Measurements from ENCODE around the gene MAMSTR.

MAMSTR gene

DNA sequence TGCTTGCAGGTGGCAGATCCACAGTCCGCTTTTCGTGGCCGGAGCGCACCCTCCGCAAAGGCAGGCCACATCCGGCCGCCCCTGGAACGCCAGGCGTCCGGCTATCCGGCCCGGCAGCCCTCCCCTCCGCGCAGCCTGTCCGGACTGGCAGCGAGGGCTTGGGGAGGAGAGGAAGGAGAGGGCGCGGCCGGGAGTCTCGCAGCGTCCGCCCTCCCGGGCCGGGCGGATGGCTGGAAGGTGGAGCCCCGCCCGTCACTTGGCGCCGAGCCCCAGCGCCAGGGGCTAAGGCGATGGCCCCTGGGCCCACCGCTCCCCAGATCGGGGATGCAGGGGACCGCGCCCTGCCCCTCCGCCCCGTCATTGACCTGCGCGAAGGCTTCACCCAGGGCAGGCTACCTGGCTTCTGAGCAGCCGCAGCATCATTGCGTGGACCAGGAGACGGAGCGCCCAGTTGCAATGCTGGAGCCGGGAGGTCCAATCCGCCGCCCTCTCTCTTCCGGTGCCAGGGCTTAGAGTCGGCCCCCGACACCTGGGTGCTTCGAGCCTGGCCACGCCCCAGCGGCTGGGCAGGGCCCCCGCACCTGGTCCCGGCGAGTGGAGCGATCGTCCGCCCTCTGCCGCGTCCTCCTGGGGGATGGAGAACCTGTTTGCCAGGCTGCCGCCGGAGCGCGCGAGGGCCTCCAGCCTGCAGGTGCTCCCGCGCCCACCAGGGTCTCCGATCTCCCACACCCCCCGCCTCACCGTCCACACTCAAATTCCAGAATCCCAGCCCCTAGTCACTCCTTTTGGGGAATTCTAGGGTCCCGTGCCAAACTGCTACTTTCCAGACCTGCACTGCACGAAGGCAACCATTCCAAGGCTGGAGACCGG is 33.2 kb upstream of the MAMSTR start, which contains the start of gene FUT1:
TSS of gene FUT1 (minus strand) at position 146 of the 870 bp plus-strand sequence. CDS start 1,360 bp downstream, outside the sequence.
- peak; percentile 35 for DNase-seq (ENCODE audit: extremely low read depth, insufficient read length)
- Histone ChIP-seq H3K27me3 (replicated peaks; ENCODE audit: control insufficient read depth, insufficient read depth, low read length) (no peaks in the 10 kb centered on the region; the same call in 1 of the 2 replicates), H3K36me3 (ENCODE audit: control insufficient read depth, insufficient read depth, low read length) (no peaks in the 10 kb centered on the region), H3K4me3 (replicated peaks; ENCODE audit: low read depth, low read length) (peak within 1 kb of the TSS; percentile 43)
- TF ChIP-seq, protein P1, sequence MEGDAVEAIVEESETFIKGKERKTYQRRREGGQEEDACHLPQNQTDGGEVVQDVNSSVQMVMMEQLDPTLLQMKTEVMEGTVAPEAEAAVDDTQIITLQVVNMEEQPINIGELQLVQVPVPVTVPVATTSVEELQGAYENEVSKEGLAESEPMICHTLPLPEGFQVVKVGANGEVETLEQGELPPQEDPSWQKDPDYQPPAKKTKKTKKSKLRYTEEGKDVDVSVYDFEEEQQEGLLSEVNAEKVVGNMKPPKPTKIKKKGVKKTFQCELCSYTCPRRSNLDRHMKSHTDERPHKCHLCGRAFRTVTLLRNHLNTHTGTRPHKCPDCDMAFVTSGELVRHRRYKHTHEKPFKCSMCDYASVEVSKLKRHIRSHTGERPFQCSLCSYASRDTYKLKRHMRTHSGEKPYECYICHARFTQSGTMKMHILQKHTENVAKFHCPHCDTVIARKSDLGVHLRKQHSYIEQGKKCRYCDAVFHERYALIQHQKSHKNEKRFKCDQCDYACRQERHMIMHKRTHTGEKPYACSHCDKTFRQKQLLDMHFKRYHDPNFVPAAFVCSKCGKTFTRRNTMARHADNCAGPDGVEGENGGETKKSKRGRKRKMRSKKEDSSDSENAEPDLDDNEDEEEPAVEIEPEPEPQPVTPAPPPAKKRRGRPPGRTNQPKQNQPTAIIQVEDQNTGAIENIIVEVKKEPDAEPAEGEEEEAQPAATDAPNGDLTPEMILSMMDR (IDR thresholded peaks at IDR 0.05; ENCODE audit: insufficient read depth, low read length, poor library complexity, severe bottlenecking): no peak

DNA sequence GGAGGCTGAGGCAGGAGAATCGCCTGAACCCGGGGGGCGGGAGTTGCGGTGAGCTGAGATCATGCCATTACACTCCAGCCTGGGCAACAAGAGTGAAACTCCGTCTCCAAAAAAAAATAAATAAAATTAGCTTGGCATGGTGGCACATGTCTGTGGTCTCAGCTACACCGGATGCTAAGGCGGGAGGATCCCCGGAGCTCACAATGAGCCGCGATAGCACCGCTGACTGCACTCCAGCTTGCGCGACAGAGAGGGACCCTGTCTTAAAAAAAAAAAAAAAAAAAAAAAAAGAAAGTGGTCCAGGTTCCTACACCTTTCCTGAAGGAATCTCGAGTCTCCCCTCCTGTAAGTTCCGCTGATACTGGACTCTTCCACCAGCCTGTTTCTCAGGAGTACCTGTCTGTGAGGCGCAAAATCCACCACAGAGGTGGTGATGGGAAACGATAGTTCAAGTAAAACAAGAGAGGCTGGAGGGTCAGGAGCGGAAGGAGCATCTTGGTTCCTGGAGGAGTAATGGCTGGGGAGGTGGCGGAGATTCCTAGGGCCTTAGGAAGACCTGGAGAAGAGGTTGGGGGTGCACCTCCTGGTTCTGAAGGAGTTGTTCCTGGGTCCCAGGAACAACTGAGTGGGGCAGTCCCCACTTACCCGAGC is 32.4 kb upstream of the MAMSTR start:
- H3K36me3 ChIP-seq (ENCODE audit: control insufficient read depth, insufficient read depth, low read length): no peaks in the 10 kb centered on the region
- DNase-seq (ENCODE audit: extremely low read depth, insufficient read length): no peak
- no peaks in the 10 kb centered on the region; the same call in 1 of the 2 replicates for H3K27me3 ChIP-seq (replicated peaks; ENCODE audit: control insufficient read depth, insufficient read depth, low read length)
- H3K4me3 ChIP-seq (replicated peaks; ENCODE audit: low read depth, low read length): peak overlapping the region; percentile 43
- TF ChIP-seq, protein P1 (IDR thresholded peaks at IDR 0.05; ENCODE audit: insufficient read depth, low read length, poor library complexity, severe bottlenecking): no peak

DNA sequence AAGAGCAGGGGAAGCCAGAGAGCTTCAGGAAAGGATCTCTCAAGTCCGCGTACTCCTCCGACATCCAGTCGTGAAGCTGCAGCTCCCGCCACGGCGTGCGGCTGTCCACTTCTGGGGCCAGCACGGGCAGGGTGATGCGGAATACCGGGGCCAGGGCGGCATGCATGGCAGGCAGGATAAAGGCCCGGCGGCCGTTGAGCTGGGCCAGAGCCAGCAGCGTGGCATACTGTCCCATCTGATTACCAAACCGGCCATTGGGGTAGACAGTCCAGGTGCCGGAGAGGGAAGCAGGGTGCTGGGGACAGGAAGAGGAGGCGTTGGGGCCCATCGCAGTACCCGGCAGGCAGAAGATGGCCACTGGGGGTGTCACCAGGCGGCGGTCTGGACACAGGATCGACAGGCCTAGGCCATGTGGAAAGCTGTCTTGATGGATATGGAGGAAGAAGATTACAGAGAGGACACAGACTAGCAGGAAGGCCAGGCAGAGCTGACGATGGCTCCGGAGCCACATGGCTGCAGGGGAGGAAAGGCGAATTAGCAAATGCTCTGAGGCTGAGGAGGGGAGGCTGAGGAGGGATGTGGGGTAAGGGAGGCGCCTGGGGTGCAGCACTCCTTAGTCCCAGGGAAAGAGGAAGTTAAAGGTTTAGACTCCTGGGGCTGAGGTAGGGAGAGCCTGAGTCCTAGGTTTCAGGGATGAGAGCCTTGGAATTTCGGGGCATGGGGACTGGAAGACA is 31.4 kb upstream of the MAMSTR start:
- H3K27me3 ChIP-seq (replicated peaks; ENCODE audit: control insufficient read depth, insufficient read depth, low read length): no peaks in the 10 kb centered on the region; the same call in 1 of the 2 replicates
- no peak for DNase-seq (ENCODE audit: extremely low read depth, insufficient read length)
- H3K4me3 ChIP-seq (replicated peaks; ENCODE audit: low read depth, low read length): no peak overlapping the region
- H3K36me3 ChIP-seq (ENCODE audit: control insufficient read depth, insufficient read depth, low read length): no peaks in the 10 kb centered on the region
- TF ChIP-seq, protein P1 (IDR thresholded peaks at IDR 0.05; ENCODE audit: insufficient read depth, low read length, poor library complexity, severe bottlenecking): no peak

DNA sequence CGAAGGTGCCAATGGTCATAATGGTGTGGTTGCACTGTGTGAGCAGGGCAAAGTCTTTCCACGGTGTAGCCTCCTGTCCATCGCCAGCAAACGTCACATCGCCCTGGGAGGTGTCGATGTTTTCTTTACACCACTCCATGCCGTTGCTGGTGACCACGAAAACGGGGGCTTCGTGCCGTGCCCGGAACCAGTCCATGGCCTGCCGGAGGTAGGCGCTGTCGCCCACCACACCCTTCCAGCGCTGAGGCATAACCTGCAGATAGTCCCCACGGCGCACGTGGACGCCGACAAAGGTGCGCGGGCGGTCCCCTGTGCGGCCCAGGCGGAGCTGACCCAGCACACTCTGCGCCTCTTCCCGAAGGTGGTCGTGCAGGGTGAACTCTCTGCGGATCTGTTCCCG is 30.8 kb upstream of the MAMSTR start:
- no peak overlapping the region for H3K4me3 ChIP-seq (replicated peaks; ENCODE audit: low read depth, low read length)
- no peaks in the 10 kb centered on the region; the same call in 1 of the 2 replicates for H3K27me3 ChIP-seq (replicated peaks; ENCODE audit: control insufficient read depth, insufficient read depth, low read length)
- TF ChIP-seq, protein P1 (IDR thresholded peaks at IDR 0.05; ENCODE audit: insufficient read depth, low read length, poor library complexity, severe bottlenecking): no peak
- no peaks in the 10 kb centered on the region for H3K36me3 ChIP-seq (ENCODE audit: control insufficient read depth, insufficient read depth, low read length)
- DNase-seq (ENCODE audit: extremely low read depth, insufficient read length): no peak

DNA sequence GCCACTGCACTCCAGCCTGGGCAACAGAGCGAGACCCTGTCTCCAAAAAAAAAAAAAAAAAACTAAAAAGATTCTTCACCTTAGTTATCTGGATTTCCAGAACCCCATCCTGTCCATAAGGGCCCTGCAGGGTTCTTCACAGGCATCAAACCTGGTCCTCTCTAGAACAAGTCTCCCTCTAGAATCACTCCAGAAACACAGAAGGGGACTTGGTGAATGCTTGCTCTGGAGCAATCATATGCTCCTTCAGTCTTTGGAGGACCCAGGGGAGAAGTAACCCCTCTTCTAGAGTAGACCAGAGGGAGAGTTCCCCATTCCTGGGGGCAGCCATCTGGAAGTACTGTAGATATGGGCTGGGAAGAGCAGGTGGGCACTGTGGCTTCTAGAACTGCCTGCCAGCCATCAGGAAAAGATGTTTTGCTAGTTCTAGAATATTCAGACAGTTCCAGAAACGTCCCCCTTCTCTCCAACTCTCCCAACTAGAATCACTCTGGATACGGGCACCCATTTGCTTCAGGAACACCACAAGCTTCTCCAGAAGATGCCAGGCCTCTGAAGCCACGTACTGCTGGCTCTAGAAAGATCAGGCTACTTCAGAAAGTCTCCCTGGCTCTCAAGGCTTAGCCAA is 30.2 kb upstream of the MAMSTR start:
- TF ChIP-seq, protein P1 (IDR thresholded peaks at IDR 0.05; ENCODE audit: insufficient read depth, low read length, poor library complexity, severe bottlenecking): no peak
- DNase-seq (ENCODE audit: extremely low read depth, insufficient read length): no peak
- H3K27me3 ChIP-seq (replicated peaks; ENCODE audit: control insufficient read depth, insufficient read depth, low read length): no peaks in the 10 kb centered on the region; the same call in 1 of the 2 replicates

More for the DNA sequence above, 30.2 kb upstream of the MAMSTR start:
- H3K36me3 ChIP-seq (ENCODE audit: control insufficient read depth, insufficient read depth, low read length): no peaks in the 10 kb centered on the region
- no peak overlapping the region for H3K4me3 ChIP-seq (replicated peaks; ENCODE audit: low read depth, low read length)
